Sigmoid colon (tissue), 7 donors: Measurements from ENCODE around the gene PKDCC. TPM values are rescaled to one million over a fixed set of nuclear protein-coding genes. Genes with fewer than 3 reads are reported as not detected.

Experiments used
- DNase-seq: peaks from one replicate; pipeline ENCODE4 v3.0.0-alpha.2; 2019
- H3K27ac ChIP-seq, 4 donors: fragments of 200-600 bp; sonication (generic); one replicate each; pipeline ENCODE4 v1.5.1; 2016 to 2019; ENCODE audit warnings: mild to moderate bottlenecking in 1 of 4
- H3K27me3 ChIP-seq, 3 donors: fragments of 200-600 bp; sonication (generic); one replicate each; pipeline ENCODE4 v1.5.1; 2019; ENCODE audit warnings: mild to moderate bottlenecking in 1 of 3
- H3K36me3 ChIP-seq, 4 donors: fragments of 200-600 bp; sonication (generic); one replicate each; pipeline ENCODE4 v1.5.1; 2016 to 2019
- H3K4me1 ChIP-seq, 4 donors: fragments of 200-600 bp; sonication (generic); one replicate each; pipeline ENCODE4 v1.5.1; 2017 to 2019
- H3K4me3 ChIP-seq, 4 donors: fragments of 200-600 bp; sonication (generic); one replicate each; pipeline ENCODE4 v1.5.1; 2017 to 2019; ENCODE audit warnings: mild to moderate bottlenecking in 2 of 4, moderate library complexity in 1 of 4
- H3K9me3 ChIP-seq, 4 donors: fragments of 200-600 bp in 3 of 4; sonication (generic) in 3 of 4; one replicate each; pipeline versions ENCODE4 v1.5.1 to v1.6.1; 2013 to 2019
- CTCF ChIP-seq, 4 experiments: fragments of 450-650 bp in 3 of 4; fragments of 200-600 bp in 1 of 4; IDR thresholded peaks; one replicate each; pipeline ENCODE4 v1.5.1; 2016 to 2019; ENCODE audit warnings: antibody characterized with exemption in 4 of 4, mild to moderate bottlenecking in 3 of 4, moderate library complexity in 2 of 4
- EP300 ChIP-seq, 4 donors: sonication (generic); formaldehyde crosslinking; IDR thresholded peaks; one replicate each; pipeline ENCODE4 v1.6.1; 2017; ENCODE audit warnings: antibody characterized with exemption in 4 of 4
- POLR2A ChIP-seq, 2 donors: fragments of 450-650 bp; IDR thresholded peaks; one replicate each; pipeline ENCODE4 v1.6.1; 2016; ENCODE audit warnings: antibody characterized with exemption in 2 of 2, mild to moderate bottlenecking in 2 of 2, moderate library complexity in 2 of 2
- POLR2AphosphoS5 ChIP-seq, 4 donors: sonication (generic); formaldehyde crosslinking; IDR thresholded peaks; one replicate each; pipeline ENCODE4 v1.6.1; 2017; ENCODE audit warnings: antibody characterized with exemption in 4 of 4
- WGBS, 2 donors: extraction: QIAGEN DNeasy Blood & Tissue Kit; methylation state at CpG; one replicate each; pipeline ENCODE4 v1.1.7; 2013; 5-methylcytosine and 5-hydroxymethylcytosine counted together
- intact Hi-C: fragments of 100-400 bp; cut with DNase I; formaldehyde crosslinking; loops from one replicate; pipeline ENCODE4 v1.15.1; 2023
- polyA plus RNA-seq, 3 donors: library from polyadenylated mRNA; stranded (reverse); fragments of 200-250 nt; gene quantifications; one replicate each; pipeline ENCODE4 v1.2.3, GENCODE V29; 2013
- total RNA-seq, 4 donors: library from RNA; depleted of rRNA; stranded (reverse); fragments of >200 nt; gene quantifications; one replicate each; pipeline ENCODE4 v1.1.0, GENCODE V29; 2016
- donor health status: healthy with polysubstance abuse.
- donor health status: Bipolar disorder and iron deficiency.
- donor health status: healthy.

Gene PKDCC
- total RNA-seq (100 to 1,000 TPM in 2 of 4 donors, 10 to 100 TPM in 2; 64.8 to 106 (median 96.1) TPM), polyA plus RNA-seq (10 to 100 TPM; 13.9 to 67.7 (median 21.0) TPM)

GRCh38 chr2:42047488-42048298 lies at the start of gene PKDCC:
Gene PKDCC (plus strand): TSS chr2:42048021. CDS start chr2:42048200, 179 bp downstream.
- Histone ChIP-seq H3K4me1 (peaks cover 0 to 46% (median 42%) of the 10 kb centered on the region in 4 donors), H3K4me3 (peak within 1 kb of the TSS; percentile 68 to 98 (median 80)), H3K27me3 (no peaks in the 10 kb centered on the region), H3K27ac (peak within 1 kb of the TSS; percentile 96 to 99 (median 96)), H3K9me3 (no peaks in the 10 kb centered on the region), H3K36me3 (no peaks in the 10 kb centered on the region)
- WGBS, 2 donors = 1% methylated on average over 104 to 105 of the region's 111 CpGs
- intact Hi-C loops = loop anchor here (1.0 to 2.0 kb wide), 3 partner anchors 37 to 121 kb away; no protein-coding TSS in a partner anchor
- DNase-seq = peak; percentile 95
- TF ChIP-seq POLR2AphosphoS5 (IDR thresholded peaks at IDR 0.05) (peak; percentile 42 to 89 (median 70)), CTCF (IDR thresholded peaks at IDR 0.05) (no peak), EP300 (IDR thresholded peaks at IDR 0.05) (no peak), POLR2A (IDR thresholded peaks at IDR 0.05) (peak; percentile 23 to 36)

GRCh38 chr2:41998186-41999127 lies 49.4 kb upstream of the PKDCC start:
- WGBS, 2 donors = 74 to 80% methylated on average over 15 of the region's 15 CpGs
- H3K4me1 ChIP-seq = peaks cover 0 to 14% (median 7%) of the 10 kb centered on the region in 4 donors
- TF ChIP-seq POLR2A (IDR thresholded peaks at IDR 0.05) (no peak), POLR2AphosphoS5 (IDR thresholded peaks at IDR 0.05) (peak in 1 of 4 donors; percentile 8)
- no peaks in the 10 kb centered on the region for H3K36me3 ChIP-seq
- no peak for DNase-seq
- no peak overlapping the region for H3K4me3 ChIP-seq
- H3K9me3 ChIP-seq = no peaks in the 10 kb centered on the region
- no peaks in the 10 kb centered on the region for H3K27me3 ChIP-seq
- intact Hi-C loops = no loop called here
- peak overlapping the region in 3 of 4 donors; percentile 6 to 66 (median 45) for H3K27ac ChIP-seq

- Histone ChIP-seq H3K4me1 (peaks cover 0 to 14% (median 7%) of the 10 kb centered on the region in 4 donors), H3K27ac (peak overlapping the region in 2 of 4 donors; percentile 45 to 66), H3K36me3 (no peaks in the 10 kb centered on the region), H3K9me3 (no peaks in the 10 kb centered on the region), H3K27me3 (no peaks in the 10 kb centered on the region), H3K4me3 (no peak overlapping the region)
- WGBS, 2 donors = 95 to 97% methylated on average over 1 of the region's 1 CpG
- TF ChIP-seq EP300 (IDR thresholded peaks at IDR 0.05) (no peak), POLR2A (IDR thresholded peaks at IDR 0.05) (no peak), CTCF (IDR thresholded peaks at IDR 0.05) (no peak), POLR2AphosphoS5 (IDR thresholded peaks at IDR 0.05) (no peak)
- DNase-seq = no peak
- intact Hi-C loops = no loop called here
Observed at GRCh38 chr2:41999128-41999480, 48.7 kb upstream of the PKDCC start.

GRCh38 chr2:41999592-42000281 lies 48.1 kb upstream of the PKDCC start:
- Histone ChIP-seq H3K27ac (no peak overlapping the region), H3K36me3 (no peaks in the 10 kb centered on the region), H3K4me1 (peaks cover 0 to 14% (median 7%) of the 10 kb centered on the region in 4 donors), H3K27me3 (no peaks in the 10 kb centered on the region), H3K4me3 (no peak overlapping the region), H3K9me3 (no peaks in the 10 kb centered on the region)
- no peak for DNase-seq
- no peak for TF ChIP-seq POLR2A (IDR thresholded peaks at IDR 0.05)
- TF ChIP-seq CTCF (IDR thresholded peaks at IDR 0.05) = no peak
- no peak for TF ChIP-seq POLR2AphosphoS5 (IDR thresholded peaks at IDR 0.05)
- no peak for TF ChIP-seq EP300 (IDR thresholded peaks at IDR 0.05)
- 84 to 85% methylated on average over 9 of the region's 9 CpGs for WGBS, 2 donors
- intact Hi-C loops = no loop called here
